ENCODE results near the gene MTHFD1L.

DNA sequence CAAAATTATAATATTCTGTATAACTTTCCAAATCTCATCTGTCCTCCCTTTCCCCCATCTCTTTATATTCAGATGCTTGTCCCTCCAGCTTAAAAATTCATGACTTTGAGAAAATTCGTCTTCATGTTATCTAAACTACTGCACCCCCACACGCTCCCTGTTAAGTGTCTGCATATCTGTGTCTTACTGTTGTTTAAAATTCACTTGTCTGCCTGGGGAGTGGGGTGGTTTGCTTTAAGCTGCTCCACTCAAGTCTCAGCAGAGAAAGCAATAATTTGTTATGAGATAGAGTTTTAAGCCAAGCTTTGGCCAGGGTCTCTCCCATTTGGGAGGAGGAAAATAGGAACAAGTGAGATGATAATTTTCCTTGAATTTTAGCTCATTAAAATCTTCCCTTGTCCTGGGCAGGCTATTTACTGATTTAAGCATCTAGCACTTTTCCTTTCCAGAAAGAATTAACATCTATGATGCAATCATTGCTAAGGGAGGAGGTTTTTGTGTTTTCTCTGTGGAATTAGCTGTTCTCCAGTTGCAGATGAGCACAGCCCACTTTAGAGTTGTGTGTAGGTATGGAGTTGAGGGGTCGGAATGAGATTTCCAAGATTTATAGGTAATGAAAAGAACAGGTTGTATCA is 36.8 kb downstream of the MTHFD1L start:
- TF ChIP-seq, protein P1, sequence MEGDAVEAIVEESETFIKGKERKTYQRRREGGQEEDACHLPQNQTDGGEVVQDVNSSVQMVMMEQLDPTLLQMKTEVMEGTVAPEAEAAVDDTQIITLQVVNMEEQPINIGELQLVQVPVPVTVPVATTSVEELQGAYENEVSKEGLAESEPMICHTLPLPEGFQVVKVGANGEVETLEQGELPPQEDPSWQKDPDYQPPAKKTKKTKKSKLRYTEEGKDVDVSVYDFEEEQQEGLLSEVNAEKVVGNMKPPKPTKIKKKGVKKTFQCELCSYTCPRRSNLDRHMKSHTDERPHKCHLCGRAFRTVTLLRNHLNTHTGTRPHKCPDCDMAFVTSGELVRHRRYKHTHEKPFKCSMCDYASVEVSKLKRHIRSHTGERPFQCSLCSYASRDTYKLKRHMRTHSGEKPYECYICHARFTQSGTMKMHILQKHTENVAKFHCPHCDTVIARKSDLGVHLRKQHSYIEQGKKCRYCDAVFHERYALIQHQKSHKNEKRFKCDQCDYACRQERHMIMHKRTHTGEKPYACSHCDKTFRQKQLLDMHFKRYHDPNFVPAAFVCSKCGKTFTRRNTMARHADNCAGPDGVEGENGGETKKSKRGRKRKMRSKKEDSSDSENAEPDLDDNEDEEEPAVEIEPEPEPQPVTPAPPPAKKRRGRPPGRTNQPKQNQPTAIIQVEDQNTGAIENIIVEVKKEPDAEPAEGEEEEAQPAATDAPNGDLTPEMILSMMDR (conservative IDR thresholded peaks at IDR 0.05; ENCODE audit: low read length) = no peak
- TF ChIP-seq EZH2phosphoT487 (IDR thresholded peaks at IDR 0.05; ENCODE audit: borderline replicate concordance) = no peak
